Skin of body (tissue), 2 donors: ENCODE results near the gene KRT2. TPM values are rescaled to one million over a fixed set of nuclear protein-coding genes. Genes with fewer than 3 reads are reported as not detected.

Experiments
- DNase-seq: peaks from one replicate; lab custom pipeline; 2025; lab: John Stamatoyannopoulos, UW
- total RNA-seq: library from RNA; depleted of rRNA; stranded (reverse); fragments of >200 nt; gene quantifications from one replicate; pipeline ENCODE4 v1.2.3, GENCODE V29; 2014

The KRT2 gene
- total RNA-seq, 1 donor from 2014 or later = 12.1 TPM

- no peak for DNase-seq
Observed at GRCh38 chr12:52643233-52644077, 8.6 kb downstream of the KRT2 start.

GRCh38 chr12:52641468-52641867 is 10.5 kb downstream of the KRT2 start:
- DNase-seq = no peak

- DNase-seq = no peak
Observed at GRCh38 chr12:52637299-52637698, 14.7 kb downstream of the KRT2 start.

- no peak for DNase-seq
Observed at GRCh38 chr12:52636592-52637258, 15.3 kb downstream of the KRT2 start.

- no peak for DNase-seq
Observed at GRCh38 chr12:52636189-52636588, 15.8 kb downstream of the KRT2 start.

GRCh38 chr12:52634266-52635056 is 17.6 kb downstream of the KRT2 start:
- DNase-seq = no peak

- no peak for DNase-seq
Observed at GRCh38 chr12:52633383-52633782, 18.6 kb downstream of the KRT2 start.

GRCh38 chr12:52632656-52633055 is 19.4 kb downstream of the KRT2 start:
- no peak for DNase-seq

- no peak for DNase-seq
Observed at GRCh38 chr12:52631676-52632459, 20.1 kb downstream of the KRT2 start.

- DNase-seq = no peak
Observed at GRCh38 chr12:52631264-52631663, 20.7 kb downstream of the KRT2 start.

- no peak for DNase-seq
Observed at GRCh38 chr12:52630599-52631200, 21.3 kb downstream of the KRT2 start.

- no peak for DNase-seq
Observed at GRCh38 chr12:52630008-52630500, 22.0 kb downstream of the KRT2 start.

GRCh38 chr12:52629281-52630007 is 22.6 kb downstream of the KRT2 start:
- DNase-seq = no peak

GRCh38 chr12:52628841-52629240 is 23.2 kb downstream of the KRT2 start:
- no peak for DNase-seq

- DNase-seq = no peak
Observed at GRCh38 chr12:52628111-52628507, 23.9 kb downstream of the KRT2 start.

GRCh38 chr12:52627395-52628110 is 24.5 kb downstream of the KRT2 start:
- no peak for DNase-seq

GRCh38 chr12:52622349-52622748 is 29.7 kb downstream of the KRT2 start:
- DNase-seq = no peak

- DNase-seq = no peak
Observed at GRCh38 chr12:52618866-52619265, 33.1 kb downstream of the KRT2 start.

GRCh38 chr12:52618216-52618615 is 33.8 kb downstream of the KRT2 start, which contains the start of gene KRT73:
TSS of gene KRT73 (minus strand) at chr12:52618559. CDS start at chr12:52618524, 35 bp downstream.
- no peak for DNase-seq
